HG03066 (cell line): ENCODE results near the gene THSD7A.
"Not testable (repeated sequence)": the region's sequence is repeated elsewhere in the genome, so short reads cannot be mapped to it uniquely, and the experiment has no call there.

Experiments
- ATAC-seq: cut with Tn5 transposase; IDR thresholded peaks from one replicate; pipeline ENCODE4 v1.9.1; 2021; ENCODE audit warnings: low read depth; ENCODE audit not compliant: unreplicated experiment

The THSD7A gene

DNA sequence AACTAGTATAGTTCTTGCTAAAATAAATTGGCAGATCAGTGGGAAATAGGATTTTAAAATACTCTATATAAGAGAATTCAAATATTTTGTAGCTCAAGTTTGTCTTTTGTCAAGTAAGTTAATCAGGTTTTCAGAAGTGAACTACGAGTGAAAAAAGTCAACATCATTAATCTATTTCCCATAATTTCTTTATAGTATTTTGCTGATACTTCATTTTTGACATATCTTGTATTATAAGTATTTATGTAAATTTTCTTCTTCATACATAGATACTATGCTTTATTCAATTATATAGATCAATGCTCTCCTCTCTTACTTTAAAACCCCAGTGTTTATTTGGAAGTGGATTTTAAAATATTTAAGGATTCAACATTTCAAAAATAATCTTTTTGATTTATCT lies 360.7 kb downstream of the THSD7A start:
- ATAC-seq = no peak

DNA sequence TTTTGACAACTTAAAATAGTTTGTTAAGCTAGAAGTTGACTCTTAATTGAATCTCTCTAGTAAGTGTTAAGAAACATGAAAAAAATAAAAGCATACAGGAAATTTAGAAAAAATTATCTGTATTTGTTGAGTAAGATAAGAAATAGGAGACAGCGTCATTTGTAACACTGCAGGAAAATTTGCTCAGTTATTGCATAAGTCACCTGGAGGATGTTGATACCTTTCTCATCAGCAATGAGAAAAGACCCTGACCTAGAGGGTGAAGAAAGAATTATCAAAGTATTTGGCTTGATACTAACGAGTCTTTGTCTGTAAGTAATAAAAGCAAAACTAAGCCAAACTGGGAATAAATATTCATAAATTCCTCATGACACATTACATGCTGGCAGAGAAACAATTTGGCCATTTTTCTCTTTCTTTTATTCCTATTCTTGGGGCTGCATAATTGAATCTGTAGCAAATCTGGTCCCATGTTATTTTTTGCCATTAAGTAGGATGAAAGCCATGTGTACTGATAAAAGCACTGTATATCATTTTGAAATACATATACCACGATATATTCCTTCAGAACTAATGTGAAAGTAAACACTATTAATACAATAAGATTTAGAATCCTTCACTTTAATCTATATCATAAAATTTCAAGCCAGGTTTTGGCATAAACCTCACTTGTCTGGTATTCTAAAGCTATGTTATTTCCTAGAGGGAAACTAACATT lies 362.8 kb downstream of the THSD7A start:
- ATAC-seq = no peak

DNA sequence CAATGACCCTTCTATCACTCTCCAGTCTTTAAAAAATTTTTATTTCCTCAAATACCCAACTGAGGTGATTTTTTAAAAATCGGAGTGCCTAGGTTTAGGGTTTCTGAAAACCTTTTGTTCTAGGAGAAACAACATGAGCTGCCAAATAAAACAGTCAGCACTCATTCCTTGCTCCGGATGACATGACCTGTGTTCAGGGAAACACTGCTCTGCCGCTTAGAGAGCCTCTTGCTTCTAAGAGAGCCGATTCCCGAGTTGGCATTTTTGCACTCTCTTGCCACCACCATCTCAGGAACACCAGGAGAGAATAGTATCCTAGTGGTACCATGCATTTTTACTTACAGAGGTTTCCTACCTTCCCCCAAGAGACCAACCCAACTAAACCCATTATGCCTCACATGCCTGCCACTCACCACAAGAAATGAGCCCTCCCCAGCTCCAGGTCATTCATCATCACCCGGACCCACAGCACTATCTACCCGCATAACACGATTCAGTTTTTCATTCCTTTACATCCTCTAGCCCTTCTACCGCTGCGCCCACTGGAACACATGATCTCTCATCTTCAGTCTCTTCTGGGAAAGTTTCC lies 365.4 kb downstream of the THSD7A start:
- ATAC-seq = no peak

DNA sequence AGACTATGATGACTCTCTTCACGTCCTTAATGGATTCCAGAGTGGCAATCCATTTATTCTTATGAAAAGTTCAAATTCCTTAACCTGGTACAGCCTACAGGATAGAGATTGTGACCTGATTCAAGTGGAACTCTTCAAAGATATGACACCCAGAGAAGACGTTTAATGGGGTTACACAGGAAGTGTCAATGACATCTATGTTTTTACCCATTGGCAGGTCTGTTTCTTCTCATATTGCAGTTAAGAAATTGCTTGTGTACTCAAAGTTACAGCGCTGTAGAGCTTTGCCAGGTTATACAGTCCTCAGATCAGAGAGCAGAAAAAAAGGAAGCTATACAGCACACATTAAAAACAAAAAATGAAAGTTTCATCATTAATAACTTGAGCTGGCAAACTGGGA lies 367.4 kb downstream of the THSD7A start:
- no peak for ATAC-seq

DNA sequence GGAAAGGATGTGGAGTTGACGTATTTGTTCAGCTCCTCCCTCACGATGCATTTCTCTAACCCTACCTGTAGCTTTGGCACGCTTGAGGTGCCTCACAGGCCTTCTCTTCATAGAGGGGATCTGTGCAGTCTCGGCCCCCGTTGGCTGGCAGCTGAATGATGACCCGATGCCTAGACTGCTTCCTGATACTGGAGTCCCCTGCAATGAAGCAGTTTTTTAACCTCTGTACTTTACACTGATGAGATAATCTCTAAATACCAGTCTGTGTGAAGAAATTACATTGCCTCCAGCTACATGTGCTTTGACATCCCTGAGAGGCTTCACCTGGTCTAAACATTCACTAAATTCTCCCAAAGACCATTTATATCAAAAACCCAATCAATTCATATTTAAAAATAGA lies 370.1 kb downstream of the THSD7A start:
- no peak for ATAC-seq

DNA sequence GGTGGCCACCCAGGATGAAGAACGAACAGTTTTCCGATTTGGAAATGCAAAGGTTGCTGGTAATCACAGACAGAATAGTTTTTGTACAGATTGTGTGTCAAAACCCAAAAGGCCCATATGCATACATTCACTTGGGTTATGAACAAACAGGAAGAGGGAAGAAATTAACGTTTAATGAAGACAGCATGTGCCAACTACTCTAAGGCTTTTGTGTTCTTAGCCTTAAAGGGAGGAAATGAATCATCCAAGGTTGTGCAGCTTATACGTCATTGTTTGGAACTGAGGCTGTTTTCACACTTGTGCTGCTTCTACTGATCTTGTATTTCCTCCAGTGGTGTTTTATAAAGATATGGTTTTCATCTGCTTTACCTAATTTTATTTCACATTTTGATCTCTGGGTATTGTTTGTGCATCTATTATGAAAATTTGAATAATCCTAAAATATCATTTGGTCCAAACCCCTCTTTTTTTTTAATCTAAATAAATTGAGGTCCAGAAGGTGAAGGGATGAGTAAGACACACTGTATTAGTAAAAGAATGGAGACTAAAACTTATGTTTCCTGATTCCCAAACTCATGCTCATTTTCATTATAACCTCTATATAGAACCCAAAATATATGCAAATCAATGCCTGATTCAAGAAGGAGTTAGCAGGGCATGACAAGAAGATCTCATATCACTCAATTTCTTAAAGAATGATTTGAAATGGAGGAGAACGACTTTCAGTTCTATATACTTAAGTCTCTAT lies 373.1 kb downstream of the THSD7A start:
- ATAC-seq = no peak

DNA sequence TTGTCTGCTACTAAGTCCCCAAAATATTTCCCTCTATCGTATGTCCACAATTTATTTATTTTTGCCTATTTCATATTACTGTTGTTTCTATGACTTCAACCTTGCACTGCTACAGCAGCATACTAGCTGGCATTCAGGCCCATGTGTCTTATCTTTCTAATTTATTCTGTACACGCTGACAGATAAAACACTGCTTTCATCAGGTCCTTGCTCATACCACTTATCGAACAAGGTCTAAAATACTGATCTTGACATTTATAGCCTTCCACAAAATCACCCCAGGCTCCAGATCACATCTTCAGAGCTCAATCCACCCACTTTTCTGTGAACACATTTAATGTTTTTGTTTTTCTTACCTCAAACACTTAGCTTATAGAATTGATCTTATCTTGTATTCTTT lies 374.6 kb downstream of the THSD7A start:
- no peak for ATAC-seq

DNA sequence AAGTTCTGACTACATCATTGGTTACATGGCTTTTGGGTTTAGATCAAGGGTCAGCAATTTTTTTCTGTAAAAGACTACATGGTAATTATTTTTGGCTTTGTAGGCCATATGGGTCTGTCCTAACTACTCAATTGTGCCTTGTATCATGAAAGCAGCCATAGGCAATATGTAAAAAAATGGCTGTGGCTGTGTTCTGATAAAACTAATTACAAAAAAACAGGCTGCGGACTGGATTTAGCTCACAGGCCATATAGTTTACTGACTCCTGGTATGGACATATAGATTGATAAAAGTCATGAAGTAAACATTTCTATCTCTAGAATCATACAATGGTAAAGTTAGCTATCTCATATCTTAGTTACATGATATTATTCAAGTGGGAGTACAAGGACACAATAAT lies 375.4 kb downstream of the THSD7A start:
- no peak for ATAC-seq

DNA sequence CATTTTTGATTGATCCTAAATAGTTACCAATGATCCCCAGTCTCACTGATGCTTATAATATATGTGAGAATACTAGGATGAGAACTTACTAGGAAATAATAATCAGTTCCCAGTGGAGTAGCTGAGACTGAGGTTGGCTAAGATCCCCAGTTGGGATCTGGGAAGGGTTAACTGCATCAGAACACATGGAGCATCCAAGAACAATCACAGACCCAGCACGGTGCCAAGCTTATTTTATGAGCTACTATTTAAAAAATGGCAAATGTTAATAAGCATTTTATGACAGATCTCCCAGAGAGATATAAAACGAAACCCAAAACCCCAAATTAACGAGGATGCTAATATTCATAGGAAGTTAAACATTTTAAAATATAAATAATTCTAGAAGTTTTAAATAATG lies 379.5 kb downstream of the THSD7A start:
- ATAC-seq = no peak

DNA sequence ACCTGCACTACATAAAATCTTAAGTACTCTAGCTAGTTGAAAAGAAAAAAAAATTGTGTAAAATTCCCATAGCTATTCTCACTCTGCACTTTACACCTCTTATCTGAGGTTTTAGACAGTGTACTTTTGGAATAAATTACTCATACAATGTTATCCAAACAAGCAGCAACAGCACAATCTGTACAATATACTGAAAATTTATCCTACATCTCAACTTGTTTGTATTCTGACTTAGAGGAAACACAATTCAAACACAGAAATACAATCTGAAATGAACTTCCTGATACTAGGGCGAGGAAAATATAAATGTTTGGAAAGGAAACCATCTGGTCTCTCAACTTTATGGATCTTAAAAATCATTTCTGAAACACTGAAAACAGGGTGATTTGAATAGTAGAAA lies 381.7 kb downstream of the THSD7A start:
- ATAC-seq = no peak

DNA sequence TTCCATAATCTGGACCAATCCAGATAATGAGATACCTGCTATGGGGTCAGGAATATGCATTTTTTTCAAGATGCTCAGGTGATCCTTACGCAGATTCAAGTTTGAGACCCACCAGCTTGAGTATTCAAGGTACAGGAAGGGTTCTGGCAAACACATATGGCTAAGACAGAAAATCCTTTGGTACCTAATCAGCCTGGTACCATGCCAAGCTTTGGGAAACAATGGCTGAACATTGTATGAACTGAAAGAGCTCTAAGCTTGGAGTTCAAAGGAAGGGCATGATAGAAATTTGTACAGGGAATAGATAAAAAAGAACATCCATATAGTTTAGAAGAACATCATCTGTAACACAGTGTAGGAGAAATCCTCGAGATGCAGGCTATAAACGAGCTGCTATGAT lies 382.7 kb downstream of the THSD7A start:
- no peak for ATAC-seq

DNA sequence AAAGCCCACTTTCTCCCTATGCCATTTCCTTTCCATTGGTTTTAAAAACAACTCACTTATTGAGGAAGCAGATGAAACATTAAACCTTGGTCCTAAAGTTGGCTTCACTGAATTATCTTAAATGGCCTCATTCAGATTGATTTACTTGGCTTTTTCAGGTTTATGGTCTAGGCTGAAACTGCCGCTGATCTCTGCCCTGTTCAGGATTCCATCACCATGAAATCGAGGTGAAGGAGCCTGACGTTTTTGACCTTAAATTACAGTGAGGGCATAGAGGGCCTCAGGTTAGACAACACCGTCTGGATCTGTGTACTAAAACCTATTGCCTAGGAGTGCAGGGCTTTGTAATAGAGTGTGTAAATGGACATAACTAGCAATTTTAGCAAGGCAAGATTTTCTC lies 383.7 kb downstream of the THSD7A start:
- ATAC-seq = no peak

DNA sequence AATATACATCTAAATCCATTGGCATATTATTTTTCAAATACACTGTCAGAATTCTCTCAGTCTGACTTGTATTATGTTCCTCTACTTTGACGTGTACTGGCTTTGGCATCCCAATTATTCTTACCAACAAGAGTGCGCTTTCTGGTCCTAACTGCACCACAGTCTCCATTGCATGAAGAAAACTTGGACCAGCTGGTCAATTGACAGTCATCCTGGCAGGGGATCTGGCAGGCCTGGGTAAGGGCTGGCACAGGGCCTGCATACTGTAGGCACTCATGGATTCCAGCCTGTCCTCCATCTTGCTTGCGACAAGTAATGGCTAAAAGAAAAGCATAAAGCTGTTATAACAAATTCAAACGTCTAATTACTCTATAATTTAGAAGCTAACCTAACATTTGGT lies 384.9 kb downstream of the THSD7A start:
- no peak for ATAC-seq

DNA sequence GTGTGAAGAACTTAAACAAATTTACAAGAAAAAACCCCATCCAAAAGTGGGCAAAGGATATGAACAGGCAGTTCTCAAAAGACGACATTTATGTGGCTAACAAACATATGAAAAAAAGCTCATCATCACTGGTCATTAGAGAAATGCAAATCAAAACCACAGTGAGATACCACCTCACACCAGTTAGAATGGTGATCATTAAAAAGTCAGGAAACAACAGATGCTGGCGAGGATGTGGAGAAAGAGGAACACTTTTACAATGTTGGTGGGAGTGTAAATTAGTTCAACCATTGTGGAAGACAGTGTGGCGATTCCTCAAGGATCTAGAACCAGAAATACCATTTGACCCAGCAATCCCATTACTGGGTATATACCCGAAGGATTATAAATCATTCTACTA lies 388.1 kb downstream of the THSD7A start:
- ATAC-seq = not testable (repeated sequence)

DNA sequence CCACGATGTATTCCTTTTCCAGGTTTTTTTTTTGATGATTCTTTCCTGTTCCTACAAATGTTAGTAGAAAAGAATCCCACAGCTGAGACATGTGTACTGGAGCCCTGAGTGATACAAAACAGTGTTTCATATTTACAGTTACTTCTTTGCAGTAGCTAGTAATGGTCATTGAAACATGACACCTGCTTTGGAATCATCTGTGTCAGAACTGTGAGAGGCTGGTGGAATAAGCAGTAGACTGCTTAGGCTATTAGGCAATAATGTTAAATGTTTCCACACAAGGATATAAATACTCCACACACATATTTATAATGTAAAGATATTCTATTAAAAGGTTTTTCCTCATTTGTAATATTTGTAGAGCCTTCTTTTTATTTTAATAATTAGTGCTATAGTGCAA lies 394.0 kb downstream of the THSD7A start:
- ATAC-seq = no peak

DNA sequence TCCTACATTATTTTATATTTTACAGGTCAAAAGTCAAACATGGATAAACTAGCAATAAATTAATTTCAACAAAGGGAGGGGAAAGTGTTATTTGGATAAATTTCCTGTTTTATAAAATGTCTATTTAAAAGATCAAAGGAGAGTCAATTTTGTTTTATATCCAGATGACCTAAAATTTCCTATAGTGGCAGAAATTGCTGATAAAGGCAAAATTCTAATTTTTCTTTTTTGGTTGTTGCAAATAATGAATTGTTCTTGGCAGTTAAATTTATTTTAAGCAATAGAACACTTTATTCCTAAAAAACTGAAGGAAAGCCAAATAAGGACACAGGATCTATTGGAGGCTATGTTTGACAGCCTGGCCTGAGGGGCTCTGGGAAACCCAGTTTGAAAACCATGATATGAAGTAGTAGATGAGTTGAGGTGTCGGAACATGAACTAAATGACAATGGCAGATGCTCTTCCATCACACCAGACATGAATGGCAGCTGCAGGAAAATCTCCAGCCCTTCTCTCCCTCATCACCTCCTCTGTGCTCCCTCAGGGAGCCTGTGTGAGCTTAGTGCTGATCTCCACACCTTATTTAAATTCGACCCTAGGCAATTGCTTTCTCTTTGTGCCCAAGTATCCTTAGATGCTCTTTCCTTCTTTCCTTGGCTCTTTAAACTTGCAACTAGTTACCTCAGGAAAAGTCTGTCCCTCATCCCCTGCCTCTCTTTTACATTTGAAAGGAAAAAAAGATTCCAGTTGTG lies 395.0 kb downstream of the THSD7A start:
- no peak for ATAC-seq

DNA sequence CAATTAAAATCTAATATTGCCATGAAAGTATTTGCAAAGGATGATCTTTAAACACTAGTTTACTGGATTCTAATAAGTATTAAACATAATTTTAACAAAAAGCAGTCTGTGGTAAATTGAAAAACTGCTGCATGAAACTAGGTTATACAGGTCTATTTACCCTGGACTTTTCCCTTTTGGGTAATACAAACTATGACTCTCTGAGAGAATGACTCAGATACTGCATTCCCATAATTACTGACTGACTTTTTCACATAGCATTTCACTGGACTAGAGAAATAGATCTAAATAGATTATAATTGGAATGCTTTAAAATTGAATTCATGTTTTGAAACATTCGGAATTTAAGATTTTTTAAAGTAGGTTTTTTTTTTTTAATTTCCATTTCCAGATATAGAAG lies 395.7 kb downstream of the THSD7A start:
- no peak for ATAC-seq

DNA sequence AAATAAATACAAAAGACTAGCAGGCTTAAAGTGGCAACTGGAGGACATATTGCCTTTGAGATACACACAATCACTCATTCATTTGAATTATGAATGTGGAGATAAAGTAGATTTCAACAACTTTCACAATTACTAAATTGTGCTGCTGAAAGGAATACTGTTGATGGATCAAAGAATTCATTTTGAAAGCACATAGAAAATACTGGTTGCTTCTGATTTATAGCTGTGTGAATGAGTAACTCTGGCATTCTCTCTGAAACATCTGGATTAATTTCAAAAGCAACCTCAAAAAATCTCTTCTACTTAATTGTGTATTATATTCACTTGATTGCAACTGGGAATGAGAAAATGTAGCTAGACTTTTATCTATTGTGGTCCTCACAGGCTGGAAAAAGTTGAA lies 397.6 kb downstream of the THSD7A start:
- no peak for ATAC-seq

DNA sequence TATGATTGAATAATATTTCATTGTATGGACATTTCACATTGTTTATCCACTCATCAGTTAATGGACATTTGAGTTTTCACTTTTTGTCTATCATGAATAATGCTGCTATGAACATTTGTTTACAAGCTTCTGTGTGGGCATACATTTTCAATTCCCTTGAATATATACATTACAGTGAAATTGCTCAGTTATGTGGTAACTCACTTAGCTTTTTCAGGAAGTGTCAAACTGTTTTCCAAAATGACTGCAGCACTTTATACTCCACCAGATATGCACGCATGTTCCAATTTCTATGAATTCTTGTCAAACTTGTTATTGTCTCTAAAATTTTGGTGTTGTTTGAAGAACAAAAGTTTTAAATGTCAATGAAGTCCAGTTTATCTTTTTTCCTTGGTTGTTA lies 401.2 kb downstream of the THSD7A start:
- ATAC-seq = no peak

DNA sequence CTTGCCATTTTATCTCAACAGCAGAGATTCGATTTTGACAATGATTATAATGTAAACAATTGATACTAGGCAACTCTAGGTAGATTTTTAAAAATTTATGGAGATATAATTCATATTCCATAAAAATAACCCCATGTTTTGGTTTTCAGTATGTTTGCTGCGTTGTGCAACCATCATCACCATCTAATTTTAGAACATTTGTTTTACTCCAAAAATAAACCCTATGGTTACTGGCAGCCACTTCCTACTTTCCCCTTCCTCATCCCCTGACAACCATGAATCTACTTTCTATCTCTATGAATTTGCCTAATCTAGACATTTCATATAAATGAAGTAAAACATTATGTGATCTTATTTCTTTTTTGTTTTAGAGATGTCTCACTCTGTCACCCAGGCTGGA lies 401.9 kb downstream of the THSD7A start:
- ATAC-seq = no peak

DNA sequence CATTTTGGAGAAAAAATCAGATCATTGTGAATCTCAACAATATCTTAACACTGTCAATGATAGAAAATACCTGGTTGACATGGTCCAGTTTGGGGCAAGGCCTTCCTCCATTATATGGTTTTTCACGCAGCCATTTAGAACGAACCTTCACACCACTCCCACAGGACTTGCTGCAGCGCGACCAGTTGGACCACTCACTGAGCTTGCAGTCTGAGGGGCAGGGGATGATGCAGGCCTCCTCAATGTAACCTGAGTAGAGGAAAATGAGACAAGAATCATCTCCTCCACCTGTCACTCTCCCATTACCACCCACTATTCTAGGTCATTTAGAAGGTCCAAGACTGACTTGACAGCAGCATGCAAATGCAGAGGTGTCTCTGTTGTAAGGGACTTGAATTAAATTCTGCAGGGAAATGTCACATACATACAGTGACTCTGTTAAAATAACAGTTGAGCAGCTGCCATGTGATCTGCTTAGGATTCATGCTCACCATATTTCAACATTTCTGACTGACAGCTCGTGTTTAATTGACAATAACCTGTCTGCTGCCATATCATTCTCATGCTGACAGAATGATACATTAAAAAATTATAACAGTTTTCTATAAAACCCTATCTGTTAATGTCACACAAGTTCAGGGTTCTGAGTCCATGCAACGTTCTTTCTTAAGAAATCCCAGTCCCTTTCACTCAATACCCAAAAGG lies 403.0 kb downstream of the THSD7A start:
- no peak for ATAC-seq
